A549 (cell line): Measurements from ENCODE around the gene EXOC7.

Experiments
- CTCF ChIP-seq: fragments of >200 bp; sonication (Bioruptor Twin); formaldehyde crosslinking; IDR thresholded peaks from 3 replicates; pipeline ENCODE4 v1.5.1; 2016
- HDAC2 ChIP-seq: fragments of 200-600 bp; sonication (generic); IDR thresholded peaks from 2 replicates; pipeline ENCODE4 v1.6.1; 2016

GRCh38 chr17:76085731-76086366 lies 17.7 kb downstream of the EXOC7 start:
- TF ChIP-seq CTCF (no peak), HDAC2 (no peak)
